AG09319 (cell line): ENCODE data around the gene PPP1R2.

Source experiments
- DNase-seq: peaks from one replicate; pipeline ENCODE4 v3.0.0-alpha.2; 2010; ENCODE audit warnings: low read depth; ENCODE audit errors: extremely low read depth
- CTCF ChIP-seq: IDR thresholded peaks from 2 replicates; pipeline ENCODE4 v1.5.1; 2011; ENCODE audit warnings: low read depth, mild to moderate bottlenecking, inconsistent platforms, low read length, moderate library complexity

Gene PPP1R2

GRCh38 chr3:195583831-195584542 lies 40.9 kb upstream of the PPP1R2 start, which contains the start of gene APOD:
Gene APOD, minus strand, starts transcription at chr3:195583940. Its CDS starts 4,479 bp downstream, at chr3:195579461.
- no peak for TF ChIP-seq CTCF
- DNase-seq = peak; percentile 40

- no peak for DNase-seq
- no peak for TF ChIP-seq CTCF
Observed at GRCh38 chr3:195582947-195583346, 39.8 kb upstream of the PPP1R2 start.

- DNase-seq = peak; percentile 47
- TF ChIP-seq CTCF = no peak
Observed at GRCh38 chr3:195580744-195581443, 37.8 kb upstream of the PPP1R2 start.

- TF ChIP-seq CTCF = no peak
- DNase-seq = no peak
Observed at GRCh38 chr3:195579281-195579680, 36.2 kb upstream of the PPP1R2 start.

GRCh38 chr3:195578565-195578964 lies 35.4 kb upstream of the PPP1R2 start:
- no peak for TF ChIP-seq CTCF

GRCh38 chr3:195577645-195578177 lies 34.6 kb upstream of the PPP1R2 start:
- no peak for DNase-seq
- no peak for TF ChIP-seq CTCF

More at GRCh38 chr3:195578565-195578964, 35.4 kb upstream of the PPP1R2 start:
- no peak for DNase-seq

GRCh38 chr3:195574497-195575304 lies 31.6 kb upstream of the PPP1R2 start:
- DNase-seq = no peak
- no peak for TF ChIP-seq CTCF
